ENCODE data around the gene ZFYVE26. TPM values are rescaled to one million over a fixed set of nuclear protein-coding genes. Genes with fewer than 3 reads are reported as not detected.

Gene ZFYVE26
- total and polyA plus RNA-seq, 10 of the 15 experiments (the other 5 are each of a cell fraction or from before 2014, with no cell fraction given) = 1.00 to 25.6 (median 12.0) TPM

DNA sequence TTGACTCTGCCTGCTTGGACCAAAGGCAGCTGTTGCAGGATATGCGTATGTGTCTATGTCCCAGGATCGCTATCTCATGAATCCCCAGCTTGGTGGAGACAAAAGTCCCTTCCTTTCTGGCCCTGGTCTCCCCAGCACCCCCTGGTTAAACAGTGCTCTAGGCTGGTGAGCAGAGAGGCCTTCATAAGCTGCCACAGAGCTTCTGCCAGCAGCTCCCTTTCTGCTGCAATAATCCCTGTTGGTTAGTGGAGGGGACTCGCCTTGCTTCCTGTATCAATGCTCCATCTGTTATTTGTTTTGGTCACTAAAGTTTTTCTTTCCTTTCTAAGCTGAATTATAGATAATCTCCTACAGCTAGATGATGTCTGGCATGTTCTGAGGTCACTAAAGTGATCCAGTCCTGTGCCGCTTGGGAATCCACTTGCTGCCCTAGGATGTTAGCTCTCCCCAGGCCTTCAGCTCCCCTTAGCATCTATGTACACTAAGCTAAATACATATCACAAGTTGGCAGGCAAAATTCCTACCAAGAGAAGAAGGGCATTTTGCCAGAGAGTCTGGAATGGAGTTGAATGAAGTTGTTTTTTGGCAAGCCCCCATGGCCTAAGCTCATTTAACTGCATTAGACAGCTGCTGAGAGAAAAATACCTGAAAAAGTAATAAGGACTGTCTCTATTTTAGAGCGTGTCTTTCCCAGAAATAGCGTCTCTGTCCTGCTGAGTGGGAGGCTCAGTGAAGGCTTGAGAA lies 66.9 kb downstream of the ZFYVE26 start (continued):
- TF ChIP-seq SUZ12 (IDR thresholded peaks at IDR 0.05; ENCODE audit: unreplicated experiment) = no peak
- TF ChIP-seq, protein P1, sequence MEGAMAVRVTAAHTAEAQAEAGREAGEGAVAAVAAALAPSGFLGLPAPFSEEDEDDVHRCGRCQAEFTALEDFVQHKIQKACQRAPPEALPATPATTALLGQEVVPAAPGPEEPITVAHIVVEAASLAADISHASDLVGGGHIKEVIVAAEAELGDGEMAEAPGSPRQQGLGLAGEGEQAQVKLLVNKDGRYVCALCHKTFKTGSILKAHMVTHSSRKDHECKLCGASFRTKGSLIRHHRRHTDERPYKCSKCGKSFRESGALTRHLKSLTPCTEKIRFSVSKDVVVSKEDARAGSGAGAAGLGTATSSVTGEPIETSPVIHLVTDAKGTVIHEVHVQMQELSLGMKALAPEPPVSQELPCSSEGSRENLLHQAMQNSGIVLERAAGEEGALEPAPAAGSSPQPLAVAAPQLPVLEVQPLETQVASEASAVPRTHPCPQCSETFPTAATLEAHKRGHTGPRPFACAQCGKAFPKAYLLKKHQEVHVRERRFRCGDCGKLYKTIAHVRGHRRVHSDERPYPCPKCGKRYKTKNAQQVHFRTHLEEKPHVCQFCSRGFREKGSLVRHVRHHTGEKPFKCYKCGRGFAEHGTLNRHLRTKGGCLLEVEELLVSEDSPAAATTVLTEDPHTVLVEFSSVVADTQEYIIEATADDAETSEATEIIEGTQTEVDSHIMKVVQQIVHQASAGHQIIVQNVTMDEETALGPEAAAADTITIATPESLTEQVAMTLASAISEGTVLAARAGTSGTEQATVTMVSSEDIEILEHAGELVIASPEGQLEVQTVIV (IDR thresholded peaks at IDR 0.05; ENCODE audit: borderline replicate concordance, partially characterized antibody) = no peak

DNA sequence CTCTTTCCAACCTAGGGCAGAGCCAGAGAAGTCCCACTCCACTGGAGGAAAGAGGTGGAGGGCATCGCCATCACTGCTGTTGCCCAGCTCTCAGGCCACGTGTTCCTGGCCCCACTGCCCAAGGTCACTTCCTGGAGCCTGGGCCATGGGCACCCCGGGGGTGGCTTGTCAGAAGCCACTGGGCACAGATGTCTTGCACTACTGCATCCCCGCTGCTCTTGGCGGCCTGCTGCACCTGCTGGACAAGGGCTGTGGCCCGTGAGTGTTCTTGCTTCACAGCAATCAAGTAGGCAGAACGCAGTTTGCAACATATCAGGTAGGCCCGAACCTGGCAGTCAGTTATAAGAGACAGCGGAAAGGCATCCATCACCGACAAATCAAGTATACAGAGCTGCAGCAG lies 68.1 kb downstream of the ZFYVE26 start:
- Histone ChIP-seq H3K27me3 (replicated peaks in 1 of 2; ENCODE audit: control insufficient read depth in 2 of 2, insufficient read depth in 2 of 2, low read length in 1 of 2) (no peaks in the 10 kb centered on the region), H2AFZ (ENCODE audit: control insufficient read depth, low read depth, low read length) (no peak overlapping the region), H3K9me3 (replicated peaks; ENCODE audit: control insufficient read depth, insufficient read depth, low read length) (no peaks in the 10 kb centered on the region), H4K20me1 (ENCODE audit: control insufficient read depth, insufficient read depth) (no peaks in the 10 kb centered on the region), H3K36me3 (ENCODE audit: control insufficient read depth in 2 of 2, insufficient read depth in 2 of 2, low read length in 1 of 2) (peaks cover 10 to 28% of the 10 kb centered on the region in 2 experiments), H3K79me2 (ENCODE audit: control insufficient read depth, insufficient read depth, low read length) (no peaks in the 10 kb centered on the region), H3K27ac (ENCODE audit: control insufficient read depth, insufficient read depth) (no peak overlapping the region), H3K4me3 (no peak overlapping the region), H3K9ac (ENCODE audit: control insufficient read depth, insufficient read depth, low read length) (no peak overlapping the region), H3K4me2 (ENCODE audit: control insufficient read depth, insufficient read depth) (no peak overlapping the region), H3K4me1 (ENCODE audit: control insufficient read depth, insufficient read depth, low read length) (peaks cover 3% of the 10 kb centered on the region; the same call in 1 of the 2 replicates)
- ATAC-seq (no peak), DNase-seq (ENCODE audit: low read depth, low spot score) (no peak), FAIRE-seq (no peak)
- POLR2A ChIA-PET = no interaction called here
- intact Hi-C loops (cut with micrococcal nuclease; ENCODE audit: unreplicated experiment) (no loop called here), in situ Hi-C loops (cut with MboI) (no loop called here)
- WGBS (ENCODE audit: insufficient coverage, insufficient replicate concordance, low lambda C conversion rate, missing lambda C conversion rate) = 100% methylated on average over 9 of the region's 10 CpGs
- SMC1A ChIA-PET (ENCODE audit: uncharacterized antibody, unreplicated experiment) = interaction anchor here (1.0 kb wide), 1 partner anchor 221 kb away, joined by 3 read pairs; no protein-coding TSS in a partner anchor
- RAD21 ChIA-PET (ENCODE audit: unreplicated experiment) = no interaction called here
- no peak for TF ChIP-seq ZNF24 (IDR thresholded peaks at IDR 0.05)
- TF ChIP-seq, protein P2, sequence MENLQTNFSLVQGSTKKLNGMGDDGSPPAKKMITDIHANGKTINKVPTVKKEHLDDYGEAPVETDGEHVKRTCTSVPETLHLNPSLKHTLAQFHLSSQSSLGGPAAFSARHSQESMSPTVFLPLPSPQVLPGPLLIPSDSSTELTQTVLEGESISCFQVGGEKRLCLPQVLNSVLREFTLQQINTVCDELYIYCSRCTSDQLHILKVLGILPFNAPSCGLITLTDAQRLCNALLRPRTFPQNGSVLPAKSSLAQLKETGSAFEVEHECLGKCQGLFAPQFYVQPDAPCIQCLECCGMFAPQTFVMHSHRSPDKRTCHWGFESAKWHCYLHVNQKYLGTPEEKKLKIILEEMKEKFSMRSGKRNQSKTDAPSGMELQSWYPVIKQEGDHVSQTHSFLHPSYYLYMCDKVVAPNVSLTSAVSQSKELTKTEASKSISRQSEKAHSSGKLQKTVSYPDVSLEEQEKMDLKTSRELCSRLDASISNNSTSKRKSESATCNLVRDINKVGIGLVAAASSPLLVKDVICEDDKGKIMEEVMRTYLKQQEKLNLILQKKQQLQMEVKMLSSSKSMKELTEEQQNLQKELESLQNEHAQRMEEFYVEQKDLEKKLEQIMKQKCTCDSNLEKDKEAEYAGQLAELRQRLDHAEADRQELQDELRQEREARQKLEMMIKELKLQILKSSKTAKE (IDR thresholded peaks at IDR 0.05; ENCODE audit: low read depth, poor library complexity, severe bottlenecking) = no peak
- TF ChIP-seq NFYA (IDR thresholded peaks at IDR 0.05; ENCODE audit: borderline replicate concordance, low read depth, low read length) = no peak
- no peak for TF ChIP-seq FOXK2 (IDR thresholded peaks at IDR 0.05)
- TF ChIP-seq, protein P3, sequence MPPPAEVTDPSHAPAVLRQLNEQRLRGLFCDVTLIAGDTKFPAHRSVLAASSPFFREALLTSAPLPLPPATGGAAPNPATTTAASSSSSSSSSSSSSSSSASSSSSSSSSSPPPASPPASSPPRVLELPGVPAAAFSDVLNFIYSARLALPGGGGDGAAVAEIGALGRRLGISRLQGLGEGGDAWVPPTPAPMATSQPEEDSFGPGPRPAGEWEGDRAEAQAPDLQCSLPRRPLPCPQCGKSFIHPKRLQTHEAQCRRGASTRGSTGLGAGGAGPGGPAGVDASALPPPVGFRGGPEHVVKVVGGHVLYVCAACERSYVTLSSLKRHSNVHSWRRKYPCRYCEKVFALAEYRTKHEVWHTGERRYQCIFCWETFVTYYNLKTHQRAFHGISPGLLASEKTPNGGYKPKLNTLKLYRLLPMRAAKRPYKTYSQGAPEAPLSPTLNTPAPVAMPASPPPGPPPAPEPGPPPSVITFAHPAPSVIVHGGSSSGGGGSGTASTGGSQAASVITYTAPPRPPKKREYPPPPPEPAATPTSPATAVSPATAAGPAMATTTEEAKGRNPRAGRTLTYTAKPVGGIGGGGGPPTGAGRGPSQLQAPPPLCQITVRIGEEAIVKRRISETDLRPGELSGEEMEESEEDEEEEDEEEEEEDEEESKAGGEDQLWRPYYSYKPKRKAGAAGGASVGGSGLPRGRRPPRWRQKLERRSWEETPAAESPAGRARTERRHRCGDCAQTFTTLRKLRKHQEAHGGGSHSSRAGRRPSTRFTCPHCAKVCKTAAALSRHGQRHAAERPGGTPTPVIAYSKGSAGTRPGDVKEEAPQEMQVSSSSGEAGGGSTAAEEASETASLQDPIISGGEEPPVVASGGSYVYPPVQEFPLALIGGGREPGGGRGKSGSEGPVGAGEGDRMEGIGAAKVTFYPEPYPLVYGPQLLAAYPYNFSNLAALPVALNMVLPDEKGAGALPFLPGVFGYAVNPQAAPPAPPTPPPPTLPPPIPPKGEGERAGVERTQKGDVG (CRISPR knock-in tag; IDR thresholded peaks at IDR 0.05) = no peak
- TF ChIP-seq STAT1 (conservative IDR thresholded peaks at IDR 0.05) = no peak
- no peak for TF ChIP-seq IKZF2 (IDR thresholded peaks at IDR 0.05)
- no peak for TF ChIP-seq TCF7 (IDR thresholded peaks at IDR 0.05; ENCODE audit: borderline replicate concordance)
- no peak for TF ChIP-seq GATAD2B (conservative IDR thresholded peaks at IDR 0.05; ENCODE audit: low read depth)
- no peak for TF ChIP-seq MEF2B (IDR thresholded peaks at IDR 0.05; ENCODE audit: partially characterized antibody, poor library complexity, severe bottlenecking)
- BruUV-seq (replicated peaks) = no TSS peak
- CTCF ChIA-PET = interaction anchor here (0.7 to 1.3 kb wide), 2 partner anchors 44 to 177 kb away, joined by 3 to 4 read pairs; no protein-coding TSS in a partner anchor

Measured in GM12878 (cell line).